HG03354 (cell line): ENCODE measurements around the gene IL36G.
A peak's percentile ranks its signal among the peaks of the same experiment; 100 is the strongest.
"Not testable (repeated sequence)": the region's sequence is repeated elsewhere in the genome, so short reads cannot be mapped to it uniquely, and the experiment has no call there.

Experiments
- ATAC-seq: cut with Tn5 transposase; IDR thresholded peaks from one replicate; pipeline ENCODE4 v1.9.1; 2021; ENCODE audit warnings: mild to moderate bottlenecking; ENCODE audit not compliant: unreplicated experiment, poor library complexity, severe bottlenecking

The IL36G gene

DNA sequence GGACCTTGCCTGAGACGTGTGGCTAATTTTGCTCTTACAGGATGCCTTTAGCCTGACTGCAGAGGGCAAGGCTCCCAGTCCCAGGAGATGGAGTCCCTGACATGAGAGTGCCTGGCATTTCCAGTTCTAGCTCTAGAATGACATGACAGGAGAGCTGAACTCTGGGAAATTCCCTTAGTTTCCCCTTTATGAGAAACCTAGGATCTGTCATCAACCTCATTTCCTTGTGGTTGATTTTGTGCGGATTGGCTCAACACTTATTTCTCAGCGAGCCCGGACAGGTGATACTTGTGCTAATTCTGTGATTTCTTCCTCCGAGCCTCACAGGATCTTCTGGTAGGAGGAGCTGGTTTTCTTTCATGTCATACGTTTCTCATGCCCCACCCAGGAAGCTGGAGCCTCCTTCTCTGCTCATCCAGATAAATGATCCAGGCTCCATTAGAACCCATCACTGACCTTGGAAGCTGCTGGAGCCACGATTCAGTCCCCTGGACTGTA, at the start of gene IL36G:
TSS of gene IL36G (plus strand) at position 448 of the 498 bp plus-strand sequence. CDS start 633 bp downstream, outside the sequence.
- ATAC-seq, result no peak

GRCh38 chr2:112933261-112933660, 44.5 kb upstream of the IL36G start:
- no peak for ATAC-seq

DNA sequence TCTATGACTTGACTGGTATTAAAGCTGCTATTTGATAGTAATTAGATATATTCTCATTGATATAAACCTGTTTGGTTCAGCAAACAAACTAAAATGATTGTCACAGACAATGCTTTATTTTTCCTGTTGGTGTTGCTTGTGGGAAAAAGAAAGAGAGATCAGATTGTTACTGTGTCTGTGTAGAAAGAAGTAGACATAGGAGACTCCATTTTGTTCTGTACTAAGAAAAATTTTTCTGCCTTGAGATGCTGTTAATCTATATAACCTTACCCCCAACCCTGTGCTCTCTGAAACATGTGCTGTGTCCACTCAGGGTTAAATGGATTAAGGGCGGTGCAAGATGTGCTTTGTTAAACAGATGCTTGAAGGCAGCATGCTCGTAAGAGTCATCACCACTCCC, 43.7 kb upstream of the IL36G start:
- not testable (repeated sequence) for ATAC-seq

DNA sequence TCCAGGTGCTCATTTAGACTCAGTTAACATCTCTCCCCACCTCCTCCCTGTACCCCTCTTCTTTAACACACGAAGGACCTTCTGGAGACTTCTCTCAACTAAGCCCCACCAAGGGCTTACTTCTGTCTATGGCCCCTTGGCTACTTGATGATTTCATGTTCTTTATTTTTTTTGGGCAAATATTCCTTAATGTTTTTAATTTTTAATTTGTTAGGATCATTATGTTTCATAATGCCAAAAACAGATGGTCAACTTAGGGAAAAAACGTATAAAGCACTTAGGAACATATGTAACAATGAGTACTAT, 40.9 kb upstream of the IL36G start:
- ATAC-seq, result no peak

- ATAC-seq, result no peak
These were observed 38.9 kb upstream of the IL36G start for GRCh38 chr2:112938904-112939303.

DNA sequence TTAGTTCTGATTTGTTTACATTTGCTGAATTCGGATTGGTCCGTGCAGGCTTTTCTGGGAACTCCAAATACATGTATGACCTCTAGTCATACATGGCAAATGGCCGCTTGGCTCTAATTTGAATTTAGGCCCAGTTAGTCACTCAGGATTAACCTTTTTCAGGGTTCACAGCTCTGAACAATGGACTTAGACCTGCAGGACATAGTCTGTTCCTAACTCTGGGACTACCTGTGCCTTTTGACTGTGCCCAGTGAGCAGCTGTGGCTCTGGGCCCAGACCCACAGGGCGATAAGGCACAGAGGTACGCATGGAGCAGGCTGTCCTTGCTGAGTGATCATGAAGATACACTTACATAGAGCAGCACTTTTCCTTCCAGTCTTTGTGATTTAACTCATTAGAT, 38.4 kb upstream of the IL36G start:
- ATAC-seq, result no peak

- ATAC-seq, result no peak
These were observed 36.8 kb upstream of the IL36G start for GRCh38 chr2:112940859-112941625.

- ATAC-seq, result peak; percentile 86
These were observed 35.8 kb upstream of the IL36G start for GRCh38 chr2:112941753-112942653.

DNA sequence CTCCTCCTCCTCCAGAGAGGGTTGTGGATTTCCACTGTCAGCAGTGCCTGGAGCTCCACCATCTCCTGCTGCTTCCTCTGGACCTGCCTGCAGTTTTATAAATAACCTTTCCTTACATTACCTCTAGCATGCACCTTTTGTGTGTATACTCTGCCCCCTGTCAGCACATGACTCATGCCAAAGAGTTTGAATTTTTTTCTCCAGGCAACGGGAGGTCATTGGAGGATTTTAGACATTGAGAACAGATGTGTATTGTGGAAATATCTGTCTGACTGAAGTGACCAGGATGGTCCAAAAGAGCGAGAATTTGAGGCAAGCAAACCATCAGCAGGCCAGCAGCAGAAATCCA, 35.2 kb upstream of the IL36G start:
- no peak for ATAC-seq

DNA sequence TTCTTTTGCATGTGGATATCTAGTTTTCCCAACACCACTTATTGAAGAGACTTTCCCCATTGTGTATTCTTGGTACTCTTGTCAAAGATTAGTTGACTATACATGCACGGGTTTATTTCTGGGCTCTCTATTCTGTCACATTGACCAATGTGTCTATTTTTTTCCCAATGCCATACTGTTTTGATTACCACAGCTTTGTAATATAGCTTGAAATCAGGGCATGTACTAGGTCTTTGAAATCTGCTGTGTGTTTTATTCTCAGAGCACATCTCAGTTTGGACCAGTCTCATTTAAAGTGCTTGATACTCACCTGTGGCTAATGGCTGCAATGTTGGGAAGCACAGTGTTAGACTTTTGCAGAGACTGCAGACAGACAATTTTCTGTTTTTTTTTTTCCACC, 32.8 kb upstream of the IL36G start:
- ATAC-seq, result no peak

GRCh38 chr2:112946086-112946485, 31.7 kb upstream of the IL36G start:
- no peak for ATAC-seq

- ATAC-seq, result no peak
These were observed 30.4 kb upstream of the IL36G start for GRCh38 chr2:112947374-112947773.

- ATAC-seq, result no peak
These were observed 28.4 kb upstream of the IL36G start for GRCh38 chr2:112949456-112949855.

GRCh38 chr2:112954364-112954763, 23.4 kb upstream of the IL36G start:
- no peak for ATAC-seq

- no peak for ATAC-seq
These were observed 20.3 kb upstream of the IL36G start for GRCh38 chr2:112957511-112957910.

DNA sequence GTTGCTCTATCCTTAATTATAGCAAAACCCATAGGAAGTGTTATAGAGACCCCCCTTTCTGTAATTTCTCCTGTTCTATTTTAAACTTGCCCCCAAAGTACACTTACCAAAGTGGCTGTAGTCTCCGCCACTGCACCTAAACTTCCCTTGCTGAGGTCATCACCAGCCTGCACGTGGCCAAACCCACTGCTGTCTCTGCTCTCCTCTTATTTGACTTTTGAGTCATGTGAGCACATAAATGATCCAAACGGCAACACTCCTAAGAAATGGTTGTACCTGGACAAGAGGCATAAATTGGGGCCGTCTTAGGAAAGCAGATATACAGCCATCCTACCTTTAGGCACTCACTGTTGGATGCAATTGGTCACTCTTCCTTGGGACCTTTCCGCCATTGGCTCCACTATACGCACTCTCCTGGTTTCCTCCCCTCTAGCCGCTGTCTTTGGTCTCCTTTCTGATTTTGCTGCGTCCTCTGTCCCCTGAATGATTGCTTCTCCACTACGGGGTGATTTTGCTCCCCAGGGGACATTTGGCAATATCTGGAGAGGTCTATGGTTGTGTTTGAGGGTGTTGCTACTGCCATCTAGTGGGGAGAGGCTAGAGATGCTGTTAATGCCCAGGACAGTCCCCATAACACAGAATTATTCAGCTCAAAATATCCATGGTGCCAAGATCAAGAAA, 19.2 kb upstream of the IL36G start:
- ATAC-seq, result peak; percentile 62

- ATAC-seq, result no peak
These were observed 18.5 kb upstream of the IL36G start for GRCh38 chr2:112959109-112959812.

GRCh38 chr2:112960230-112960825, 17.5 kb upstream of the IL36G start:
- no peak for ATAC-seq
